ENCODE measurements around the gene DCAF4.

DNA sequence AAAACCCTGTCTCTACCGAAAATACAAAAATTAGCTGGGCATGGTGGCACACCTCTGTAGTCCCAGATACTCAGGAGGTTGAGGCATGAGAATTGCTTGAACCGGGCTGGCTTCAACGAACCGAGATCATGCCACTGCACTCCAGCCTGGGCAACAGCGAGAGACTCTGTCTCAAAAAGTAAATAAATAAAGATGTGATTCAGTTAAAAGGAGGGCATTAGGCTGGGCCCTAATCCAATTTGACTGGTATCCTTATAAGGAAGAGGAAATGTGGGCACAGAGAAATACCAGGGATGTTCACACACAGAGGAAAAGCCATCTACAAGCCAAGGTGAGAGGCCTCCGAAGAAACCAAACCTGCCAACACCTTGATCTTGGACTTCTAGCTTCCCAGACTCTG lies 10.1 kb upstream of the DCAF4 start:
- TF ChIP-seq CTCF (IDR thresholded peaks at IDR 0.05) = no peak
- TF ChIP-seq POLR2A (IDR thresholded peaks at IDR 0.05) = no peak
